Nephron (organoid): ENCODE results near the gene PSMA6.

ENCODE experiments used
- H3K27ac Mint-ChIP-seq, 3 experiments: 2 replicates each; pipeline ENCODE4 v1.8.0; 2020; ENCODE audit warnings: mixed read lengths in 3 of 3, mild to moderate bottlenecking in 2 of 3, moderate library complexity in 1 of 3
- H3K27me3 Mint-ChIP-seq: 2 replicates; pipeline ENCODE4 v1.8.0; 2021; ENCODE audit warnings: low read depth, mild to moderate bottlenecking, moderate library complexity, mixed read lengths
- H3K36me3 Mint-ChIP-seq: 2 replicates; pipeline ENCODE4 v1.8.0; 2020; ENCODE audit warnings: low read depth, mixed read lengths
- H3K4me1 Mint-ChIP-seq: 2 replicates; pipeline ENCODE4 v1.8.0; 2020; ENCODE audit warnings: mixed read lengths
- H3K4me3 Mint-ChIP-seq, 3 experiments: 2 replicates each; pipeline ENCODE4 v1.8.0; 2020; ENCODE audit warnings: mild to moderate bottlenecking in 3 of 3, mixed read lengths in 3 of 3, moderate library complexity in 2 of 3
- H3K9me3 Mint-ChIP-seq: 2 replicates; pipeline ENCODE4 v1.8.0; 2020; ENCODE audit warnings: mixed read lengths
- CTCF ChIP-seq, 3 experiments: fragments of 200-600 bp; sonication (generic); IDR thresholded peaks; one replicate each; pipeline ENCODE4 v1.5.0; 2021; ENCODE audit warnings: antibody characterized with exemption in 3 of 3; ENCODE audit not compliant: unreplicated experiment in 3 of 3

The PSMA6 gene

GRCh38 chr14:35255711-35256110 lies 36.5 kb upstream of the PSMA6 start:
- no peaks in the 10 kb centered on the region for H3K9me3 Mint-ChIP-seq
- TF ChIP-seq CTCF (IDR thresholded peaks at IDR 0.05; ENCODE audit: unreplicated experiment in 3 of 3) = no peak
- peaks cover 8% of the 10 kb centered on the region for H3K36me3 Mint-ChIP-seq
- no peaks in the 10 kb centered on the region for H3K4me1 Mint-ChIP-seq
- no peak overlapping the region for H3K27ac Mint-ChIP-seq
- H3K27me3 Mint-ChIP-seq = no peaks in the 10 kb centered on the region
- H3K4me3 Mint-ChIP-seq = no peak overlapping the region

GRCh38 chr14:35257809-35258208 lies 34.4 kb upstream of the PSMA6 start:
- Mint-ChIP-seq H3K36me3 (peaks cover 12% of the 10 kb centered on the region), H3K27me3 (no peaks in the 10 kb centered on the region), H3K4me3 (no peak overlapping the region), H3K9me3 (no peaks in the 10 kb centered on the region), H3K27ac (no peak overlapping the region), H3K4me1 (no peaks in the 10 kb centered on the region)
- no peak for TF ChIP-seq CTCF (IDR thresholded peaks at IDR 0.05; ENCODE audit: unreplicated experiment in 3 of 3)

GRCh38 chr14:35258420-35258819 lies 33.8 kb upstream of the PSMA6 start:
- H3K27ac Mint-ChIP-seq = no peak overlapping the region
- no peaks in the 10 kb centered on the region for H3K9me3 Mint-ChIP-seq
- H3K27me3 Mint-ChIP-seq = no peaks in the 10 kb centered on the region
- no peak for TF ChIP-seq CTCF (IDR thresholded peaks at IDR 0.05; ENCODE audit: unreplicated experiment in 3 of 3)
- no peaks in the 10 kb centered on the region for H3K4me1 Mint-ChIP-seq
- H3K4me3 Mint-ChIP-seq = no peak overlapping the region
- peaks cover 12% of the 10 kb centered on the region for H3K36me3 Mint-ChIP-seq

DNA sequence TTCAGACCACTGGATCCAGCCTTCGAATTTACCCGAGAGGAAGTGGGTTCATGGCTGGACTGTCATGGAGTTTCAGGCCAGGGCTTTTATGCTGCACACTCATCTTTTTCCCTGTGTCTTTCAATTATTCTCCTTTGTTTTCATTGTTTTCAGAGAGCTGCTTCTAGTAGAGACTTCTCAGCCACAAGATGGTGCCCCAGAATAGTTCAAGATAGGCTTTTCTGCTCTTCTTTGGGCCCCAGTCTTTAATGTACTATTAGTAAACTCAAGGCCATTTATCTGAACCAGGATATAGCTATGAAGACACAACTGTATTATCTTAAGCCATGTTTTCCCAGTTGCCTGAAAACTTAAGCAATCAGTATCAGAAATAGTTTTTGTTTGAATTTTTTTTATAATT lies 30.4 kb upstream of the PSMA6 start:
- H3K4me1 Mint-ChIP-seq = no peaks in the 10 kb centered on the region
- no peaks in the 10 kb centered on the region for H3K27me3 Mint-ChIP-seq
- no peak overlapping the region for H3K27ac Mint-ChIP-seq
- H3K36me3 Mint-ChIP-seq = peaks cover 13% of the 10 kb centered on the region
- no peaks in the 10 kb centered on the region for H3K9me3 Mint-ChIP-seq
- no peak overlapping the region for H3K4me3 Mint-ChIP-seq
- TF ChIP-seq CTCF (IDR thresholded peaks at IDR 0.05; ENCODE audit: unreplicated experiment in 3 of 3) = peak in 1 of 3 experiments; percentile 23

GRCh38 chr14:35262436-35262835 lies 29.7 kb upstream of the PSMA6 start:
- no peaks in the 10 kb centered on the region for H3K4me1 Mint-ChIP-seq
- H3K4me3 Mint-ChIP-seq = no peak overlapping the region
- no peak overlapping the region for H3K27ac Mint-ChIP-seq
- no peak for TF ChIP-seq CTCF (IDR thresholded peaks at IDR 0.05; ENCODE audit: unreplicated experiment in 3 of 3)
- no peaks in the 10 kb centered on the region for H3K27me3 Mint-ChIP-seq
- no peaks in the 10 kb centered on the region for H3K9me3 Mint-ChIP-seq
- H3K36me3 Mint-ChIP-seq = peaks cover 19% of the 10 kb centered on the region

DNA sequence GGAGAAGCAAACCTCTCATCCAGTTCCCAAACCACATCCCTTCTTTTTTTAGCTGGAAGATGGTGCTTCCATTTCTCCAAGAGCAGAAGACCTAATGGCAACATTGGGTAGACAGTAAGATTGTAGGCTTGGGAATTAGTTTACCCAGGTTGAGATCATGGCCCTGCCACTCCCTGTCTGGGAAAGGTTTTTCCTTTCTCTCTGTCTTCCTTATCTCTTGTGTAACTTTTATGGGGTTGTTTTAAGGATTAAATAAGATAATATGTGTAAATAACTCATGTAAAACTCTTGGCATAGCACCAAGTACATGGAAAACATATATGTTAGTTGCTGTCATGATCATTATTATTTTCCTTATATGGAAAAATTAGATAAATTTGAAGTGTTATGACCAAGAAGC lies 23.2 kb upstream of the PSMA6 start:
- Mint-ChIP-seq H3K27ac (no peak overlapping the region), H3K27me3 (no peaks in the 10 kb centered on the region), H3K36me3 (peaks cover 19% of the 10 kb centered on the region), H3K4me1 (no peaks in the 10 kb centered on the region), H3K9me3 (no peaks in the 10 kb centered on the region), H3K4me3 (no peak overlapping the region)
- no peak for TF ChIP-seq CTCF (IDR thresholded peaks at IDR 0.05; ENCODE audit: unreplicated experiment in 3 of 3)
